Activated CD4-positive, alpha-beta memory T cell treated with anti-CD3 and anti-CD28 coated beads for 36 hours (primary cell): Measurements from ENCODE around the gene CAMK2B. TPM values are rescaled to one million over a fixed set of nuclear protein-coding genes. Genes with fewer than 3 reads are reported as not detected.

Experiments used
- total RNA-seq, 2 experiments: library from RNA; stranded (reverse); gene quantifications; one replicate each; pipeline ENCODE4 v1.2.3, GENCODE V29; 2021

The CAMK2B gene
- total RNA-seq, 2 experiments from 2014 or later = 0.46 to 0.76 TPM

Other genes with a start within 250 kb of the CAMK2B start
- 10 to 100 TPM; 32.5 to 32.7 TPM for gene POLM, start 243.1 kb downstream of the CAMK2B start, total RNA-seq
- 1 to 10 TPM; 5.5 to 6.6 TPM for gene AEBP1, start 221.2 kb downstream of the CAMK2B start, total RNA-seq
- gene POLD2, start 202.0 kb downstream of the CAMK2B start, total RNA-seq = 100 to 1,000 TPM; 189 to 212 TPM
- gene MYL7, start 184.3 kb downstream of the CAMK2B start, total RNA-seq = not detected
- gene GCK, start 136.2 kb downstream of the CAMK2B start, total RNA-seq = 1 to 10 TPM; 1.1 to 1.3 TPM
- 10 to 100 TPM; 57.0 to 60.4 TPM for gene YKT6, start 124.6 kb downstream of the CAMK2B start, total RNA-seq
- gene NUDCD3, start 165.1 kb upstream of the CAMK2B start, total RNA-seq = 10 to 100 TPM; 88.9 to 92.4 TPM
- under 1 TPM in 1 of 2 experiments, not detected in 1; 0.07 TPM for gene NPC1L1, start 215.7 kb upstream of the CAMK2B start, total RNA-seq
- 10 to 100 TPM; 84.0 to 87.0 TPM for gene DDX56, start 248.3 kb upstream of the CAMK2B start, total RNA-seq